EH (cell line): ENCODE measurements around the gene CEP295NL.

Source experiments
- DNase-seq: peaks from one replicate; pipeline ENCODE4 v3.0.0-alpha.2; 2015; ENCODE audit warnings: low read depth

The CEP295NL gene

GRCh38 chr17:78865682-78866390 is 37.2 kb downstream of the CEP295NL start:
- peak; percentile 82 for DNase-seq

- no peak for DNase-seq
Observed at GRCh38 chr17:78864117-78864516, 38.9 kb downstream of the CEP295NL start.

GRCh38 chr17:78862073-78863023 is 40.7 kb downstream of the CEP295NL start:
- peak; percentile 99 for DNase-seq

- no peak for DNase-seq
Observed at GRCh38 chr17:78861229-78861628, 41.8 kb downstream of the CEP295NL start.

GRCh38 chr17:78859051-78859450 is 44.0 kb downstream of the CEP295NL start:
- DNase-seq: no peak

- no peak for DNase-seq
Observed at GRCh38 chr17:78857266-78857665, 45.7 kb downstream of the CEP295NL start.

GRCh38 chr17:78855561-78856165 is 47.3 kb downstream of the CEP295NL start:
- DNase-seq: no peak

GRCh38 chr17:78854508-78854907 is 48.5 kb downstream of the CEP295NL start:
- DNase-seq: no peak

DNA sequence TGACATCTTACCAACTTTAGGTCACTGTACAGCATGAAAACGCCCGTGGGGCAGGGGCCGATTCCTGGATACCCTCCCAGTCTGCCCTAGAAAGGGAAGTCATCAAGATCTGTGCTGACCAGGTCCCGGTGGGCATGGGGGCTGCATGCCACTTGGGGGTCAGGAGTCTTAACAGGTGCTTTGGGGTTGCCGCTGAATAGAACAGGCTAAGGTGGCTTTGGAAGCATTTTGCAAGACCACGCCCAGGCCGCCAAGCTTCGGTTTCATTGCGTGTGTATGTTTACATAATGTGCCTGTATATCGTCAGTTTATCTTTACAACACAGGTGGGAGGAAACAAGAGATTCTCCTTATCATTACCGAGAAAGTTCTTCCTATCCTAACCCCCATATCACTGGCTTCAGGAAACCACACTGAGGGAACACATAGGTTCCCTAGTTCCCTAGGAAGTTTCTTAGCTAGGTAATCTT is 49.0 kb downstream of the CEP295NL start:
- no peak for DNase-seq

GRCh38 chr17:78852709-78853121 is 50.3 kb downstream of the CEP295NL start:
- DNase-seq: no peak

DNA sequence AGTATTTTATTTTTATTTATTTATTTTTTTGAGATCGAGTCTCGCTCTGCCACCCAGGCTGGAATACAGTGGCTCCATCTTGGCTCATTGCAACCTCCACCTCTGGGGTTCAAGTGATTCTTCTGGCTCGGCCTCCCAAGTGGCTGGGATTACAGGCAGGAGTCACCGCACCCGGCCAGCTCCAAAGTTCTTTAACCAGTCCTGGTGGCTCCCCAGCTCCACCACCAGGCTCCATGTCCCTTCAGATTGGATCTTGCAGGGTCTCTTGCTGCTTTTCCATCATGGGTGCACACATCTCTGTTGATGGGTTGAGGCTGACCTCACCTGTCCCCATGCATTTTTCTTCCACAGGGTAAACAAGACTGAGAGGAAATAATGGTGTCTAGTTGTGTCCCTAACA is 54.0 kb downstream of the CEP295NL start:
- no peak for DNase-seq

GRCh38 chr17:78847052-78847451 is 55.9 kb downstream of the CEP295NL start:
- no peak for DNase-seq

DNA sequence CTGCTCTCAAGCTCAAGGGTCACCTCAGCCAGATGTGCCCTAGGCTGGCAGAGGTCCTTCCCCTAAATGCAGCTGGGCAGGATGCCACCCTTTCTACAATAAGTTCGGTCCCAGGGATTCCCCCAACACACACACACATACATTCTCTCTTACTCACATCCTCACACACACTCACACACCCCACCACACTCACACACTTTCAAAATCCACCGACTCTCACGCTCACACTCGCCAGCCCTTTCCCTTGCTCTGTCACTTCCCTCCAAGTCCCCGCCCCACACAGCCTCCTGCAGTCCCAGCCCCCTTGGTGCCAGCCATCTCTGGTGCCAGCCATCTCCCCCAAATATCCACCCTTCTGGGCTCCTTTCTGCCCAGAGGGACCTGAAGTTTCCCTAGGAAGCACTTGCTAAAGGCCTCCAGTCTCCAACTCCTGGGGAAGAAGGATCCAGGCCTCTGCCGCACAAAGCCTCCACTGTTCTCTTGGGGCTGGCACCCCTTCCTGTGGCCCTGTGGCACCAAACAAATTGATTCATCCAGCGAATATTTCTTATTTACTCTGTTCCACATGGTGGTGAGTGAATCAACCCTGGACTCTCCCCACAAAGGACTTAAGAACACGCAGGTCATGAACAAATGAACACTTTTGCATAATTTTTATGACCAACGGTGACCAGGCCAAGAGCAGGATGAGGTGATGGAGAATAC is 58.5 kb downstream of the CEP295NL start:
- DNase-seq: peak; percentile 48

DNA sequence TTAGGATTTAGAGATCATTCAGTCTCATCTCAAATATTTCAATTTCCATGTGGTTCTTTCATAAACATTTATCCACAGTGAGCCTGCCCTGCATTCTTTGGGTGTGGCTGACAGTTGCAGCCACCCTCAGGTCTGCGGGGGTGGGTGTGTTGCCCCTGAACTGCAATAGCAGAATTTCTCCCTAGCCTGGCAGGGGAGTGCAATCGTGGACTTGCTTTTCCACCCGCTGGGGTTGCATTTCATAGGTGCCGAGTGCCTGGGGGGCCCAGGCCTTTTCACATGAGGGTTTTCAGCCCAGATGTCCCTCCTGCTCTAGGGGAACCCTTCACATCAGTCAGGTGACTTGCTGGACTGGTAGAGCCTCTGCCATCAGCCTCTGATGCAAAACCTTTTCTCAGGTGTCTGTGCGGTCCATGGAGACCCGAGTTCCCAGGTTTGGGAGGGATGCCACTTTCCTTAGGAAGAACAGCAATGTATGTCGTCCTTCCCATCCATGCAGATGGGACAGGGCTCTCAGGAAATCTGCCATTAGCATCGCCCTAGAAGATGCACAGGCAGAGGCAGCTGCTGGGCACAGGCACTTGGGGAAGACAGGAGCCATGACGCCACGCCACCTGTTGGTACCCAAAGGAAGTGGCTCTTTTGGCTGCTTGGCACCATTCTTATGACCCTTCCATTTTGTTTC is 60.0 kb downstream of the CEP295NL start:
- DNase-seq: peak; percentile 52

DNA sequence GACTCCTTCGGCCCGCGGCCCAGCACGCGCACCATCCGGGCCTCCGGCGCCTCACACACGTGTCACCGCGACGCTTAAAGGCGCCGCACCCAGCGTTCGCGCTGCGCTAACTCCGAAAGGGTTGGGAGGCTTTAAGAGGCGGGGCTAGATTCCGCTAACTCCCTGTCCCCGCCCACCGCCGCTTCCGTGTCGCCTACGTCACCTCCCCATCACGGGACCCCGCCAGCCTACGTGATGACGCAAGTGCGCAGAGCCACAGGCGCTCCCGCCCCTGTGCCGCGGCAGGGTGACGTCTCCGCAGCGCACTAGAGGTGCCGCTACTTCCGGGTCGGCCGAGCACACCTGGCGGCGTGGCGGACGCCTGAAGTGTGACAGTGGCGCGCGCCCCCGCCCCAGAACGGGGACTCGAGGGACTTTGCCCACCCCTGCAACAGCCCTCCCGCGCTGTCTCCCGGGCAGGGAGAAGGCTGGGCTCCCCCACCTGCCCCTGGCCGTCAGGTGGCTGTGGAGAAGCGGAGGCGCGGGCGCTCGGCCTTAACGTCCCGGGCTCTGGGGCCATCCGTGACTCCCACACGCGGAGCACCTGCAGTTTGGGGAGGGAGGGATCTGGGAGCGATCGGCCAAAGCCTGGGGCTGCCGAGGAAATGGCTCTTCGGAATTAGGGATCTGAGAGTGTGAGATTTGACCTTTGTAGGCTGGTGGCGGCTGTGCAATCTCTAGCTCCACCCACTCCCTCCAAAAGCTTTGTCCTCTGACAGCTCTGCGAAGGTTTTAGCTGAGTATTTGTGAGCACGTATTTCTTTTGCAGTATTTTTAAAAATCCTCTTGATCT is 62.0 kb downstream of the CEP295NL start, which contains the start of gene USP36:
Gene USP36 (minus strand): TSS at position 35 of the 832 bp plus-strand sequence. CDS start 4,451 bp downstream, outside the sequence.
- peak; percentile 98 for DNase-seq
